B cell (primary cell): ENCODE data around the gene NRBP1. TPM values are rescaled to one million over a fixed set of nuclear protein-coding genes. Genes with fewer than 3 reads are reported as not detected.

Experiments used
- ATAC-seq: fragments of 200-7000 bp; cut with Tn5 transposase; one replicate; pipeline ENCODE4 v1.10.0; 2021; ENCODE audit warnings: low read depth, mild to moderate bottlenecking, moderate number of reproducible peaks, moderate library complexity
- CTCF ChIA-PET: fragments of 350-600 bp; sonication (Branson Sonifier 250); formaldehyde crosslinking; loops from one replicate; lab custom pipeline; 2021; ENCODE audit warnings: antibody characterized with exemption, inconsistent platforms; lab: Charles Lee
- POLR2A ChIA-PET: fragments of 350-600 bp; sonication (Branson Sonifier 250); formaldehyde crosslinking; loops from one replicate; lab custom pipeline; 2021; ENCODE audit warnings: antibody characterized with exemption; lab: Charles Lee
- DNase-seq: peaks from one replicate; pipeline ENCODE4 v3.0.0; 2013
- H2AFZ ChIP-seq: 2 replicates; pipeline ENCODE4 v1.6.1; 2012; ENCODE audit warnings: mild to moderate bottlenecking, low read depth, low read length; ENCODE audit not compliant: insufficient read depth, poor library complexity, severe bottlenecking
- H3K27ac ChIP-seq, 2 donors: 1 replicate in 1 of 2; 2 replicates in 1 of 2; pipeline ENCODE4 v1.5.1; 2012 to 2013; ENCODE audit warnings: low read length in 2 of 2, mild to moderate bottlenecking in 2 of 2, moderate library complexity in 1 of 2
- H3K27me3 ChIP-seq, 4 experiments: fragments of 200-600 bp in 1 of 4; sonication (generic) in 1 of 4; replicated peaks in 1 of 4; 1 replicate in 2 of 4; 2 replicates in 2 of 4; pipeline versions ENCODE4 v1.6.1 to v1.7.0; 2013 to 2016; ENCODE audit warnings: low read length in 3 of 4, mild to moderate bottlenecking in 2 of 4, mixed read lengths in 1 of 4, moderate library complexity in 1 of 4; ENCODE audit not compliant: insufficient read depth in 4 of 4, control insufficient read depth in 3 of 4; ENCODE audit errors: control extremely low read depth in 1 of 4
- H3K36me3 ChIP-seq, 2 experiments: replicated peaks in 1 of 2; 1 replicate in 1 of 2; 2 replicates in 1 of 2; pipeline versions ENCODE4 v1.6.1 to v1.7.1; 2013; ENCODE audit warnings: low read length in 1 of 2; ENCODE audit not compliant: insufficient read depth in 2 of 2, control insufficient read depth in 1 of 2; ENCODE audit errors: control extremely low read depth in 1 of 2, extremely low read depth in 1 of 2
- H3K4me1 ChIP-seq, 2 donors: fragments of 200-600 bp in 1 of 2; sonication (generic) in 1 of 2; 1 replicate in 1 of 2; 2 replicates in 1 of 2; pipeline versions ENCODE4 v1.5.1 to v1.6.1; 2013 to 2017; ENCODE audit warnings: low read length in 2 of 2; ENCODE audit not compliant: control insufficient read depth in 2 of 2, insufficient read depth in 2 of 2
- H3K4me2 ChIP-seq: replicated peaks from 2 replicates; pipeline ENCODE3; 2012; ENCODE audit warnings: mild to moderate bottlenecking, low read depth, low read length; ENCODE audit not compliant: poor library complexity, severe bottlenecking
- H3K4me3 ChIP-seq, 5 experiments: fragments of 200-600 bp in 1 of 5; sonication (generic) in 1 of 5; 1 replicate in 3 of 5; 2 replicates in 2 of 5; pipeline versions ENCODE4 v1.5.1 to v1.7.0; 2011 to 2016; ENCODE audit warnings: low read length in 4 of 5, mild to moderate bottlenecking in 4 of 5, low read depth in 2 of 5, control low read depth in 1 of 5, moderate library complexity in 1 of 5; ENCODE audit not compliant: insufficient read depth in 1 of 5; ENCODE audit errors: control extremely low read depth in 1 of 5, extremely low read depth in 1 of 5
- H3K79me2 ChIP-seq: fragments of 200-600 bp; sonication (generic); one replicate; pipeline ENCODE4 v1.6.0; 2016; ENCODE audit warnings: low read length; ENCODE audit not compliant: control insufficient read depth, insufficient read depth
- H3K9ac ChIP-seq: fragments of 200-600 bp; sonication (generic); 2 replicates; pipeline ENCODE4 v1.6.1; 2017; ENCODE audit warnings: mild to moderate bottlenecking, low read length, moderate library complexity
- H3K9me3 ChIP-seq, 3 donors: one replicate each; pipeline versions ENCODE4 v1.6.1 to v1.7.1; 2013; ENCODE audit warnings: low read length in 2 of 3; ENCODE audit not compliant: control insufficient read depth in 2 of 3, insufficient read depth in 1 of 3; ENCODE audit errors: control extremely low read depth in 1 of 3
- H4K20me1 ChIP-seq: 2 replicates; pipeline ENCODE4 v1.6.0; 2012; ENCODE audit warnings: mild to moderate bottlenecking, low read length; ENCODE audit not compliant: insufficient read depth, control insufficient read depth, poor library complexity, severe bottlenecking
- H3K27ac Mint-ChIP-seq: one replicate; pipeline ENCODE4 v1.8.0; 2021; ENCODE audit warnings: mixed read lengths
- H3K27me3 Mint-ChIP-seq: one replicate; pipeline ENCODE4 v1.8.0; 2021; ENCODE audit warnings: mixed read lengths
- H3K4me1 Mint-ChIP-seq: one replicate; pipeline ENCODE4 v1.8.0; 2021; ENCODE audit warnings: mixed read lengths
- H3K4me3 Mint-ChIP-seq: one replicate; pipeline ENCODE4 v1.8.0; 2021; ENCODE audit warnings: mixed read lengths
- H3K9me3 Mint-ChIP-seq: one replicate; pipeline ENCODE4 v1.8.0; 2022; ENCODE audit warnings: mixed read lengths; ENCODE audit not compliant: insufficient read depth
- EZH2 ChIP-seq: IDR thresholded peaks from 2 replicates; pipeline ENCODE4 v1.6.1; 2012; ENCODE audit warnings: borderline replicate concordance, low read depth, mild to moderate bottlenecking, moderate library complexity, low read length; ENCODE audit not compliant: insufficient read depth, poor library complexity, severe bottlenecking
- WGBS: methylation state at CpG from one replicate; pipeline ENCODE4 v1.1.5; 2013; ENCODE audit warnings: missing lambda C conversion rate; ENCODE audit not compliant: insufficient coverage; 5-methylcytosine and 5-hydroxymethylcytosine counted together
- intact Hi-C: fragments of 100-400 bp; cut with micrococcal nuclease; formaldehyde crosslinking; loops from one replicate; pipeline ENCODE4 v1.10.0; 2022
- polyA plus RNA-seq: library from polyadenylated mRNA; depleted of rRNA; stranded (reverse); fragments of >200 nt; gene quantifications from 2 replicates; pipeline ENCODE4 v1.2.3, GENCODE V29; 2012
- total RNA-seq, 2 donors: library from RNA; stranded (reverse); fragments of 120-200 nt in 1 of 2; gene quantifications; 1 replicate in 1 of 2; 2 replicates in 1 of 2; pipeline versions ENCODE4 v1.2.3 to v1.2.4, GENCODE V29; 2013 to 2022
- TF ChIP-seq, protein P1 (sequence below): fragments of 200-600 bp; IDR thresholded peaks from one replicate; pipeline ENCODE4 v1.8.0; 2022; ENCODE audit warnings: antibody characterized with exemption, mild to moderate bottlenecking

Gene NRBP1
- total and polyA plus RNA-seq, 2 donors (not counting 1 experiment from before 2014, with no cell fraction given): 69.2 to 115 TPM

DNA sequence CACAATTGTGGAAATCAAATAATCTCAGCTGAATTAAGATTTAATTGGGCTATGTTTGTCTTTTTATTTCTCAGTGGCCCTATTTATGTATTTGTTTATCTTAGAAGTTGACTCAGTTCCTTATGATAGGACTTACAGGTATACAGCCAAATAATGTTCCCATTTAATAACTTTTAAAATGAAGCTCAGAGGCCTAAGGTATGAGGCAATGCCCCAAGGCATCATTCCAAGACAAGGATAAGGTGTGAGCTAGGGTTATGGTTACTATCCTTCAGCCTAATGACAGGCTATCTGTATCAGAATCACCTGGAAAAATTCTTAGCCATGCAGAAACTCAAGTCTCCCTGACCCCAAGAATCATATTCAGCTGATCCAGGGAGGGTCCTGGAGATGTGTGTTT, 7.4 kb upstream of the NRBP1 start:
- Histone ChIP-seq H3K9ac (no peak overlapping the region), H3K36me3 (no peaks in the 10 kb centered on the region), H2AFZ (no peak overlapping the region), H4K20me1 (no peaks in the 10 kb centered on the region), H3K27ac (no peak overlapping the region), H3K4me1 (no peaks in the 10 kb centered on the region), H3K4me2 (no peak overlapping the region), H3K79me2 (no peaks in the 10 kb centered on the region), H3K4me3 (no peak overlapping the region), H3K9me3 (no peaks in the 10 kb centered on the region), H3K27me3 (no peaks in the 10 kb centered on the region)
- POLR2A ChIA-PET: interaction anchor here (0.6 kb wide), 1 partner anchor 294 kb away, joined by 4 read pairs; no protein-coding TSS in a partner anchor
- H3K27ac Mint-ChIP-seq: no peak overlapping the region
- H3K9me3 Mint-ChIP-seq: no peaks in the 10 kb centered on the region
- no peak overlapping the region for H3K4me3 Mint-ChIP-seq
- TF ChIP-seq EZH2: no peak
- TF ChIP-seq, protein P1, sequence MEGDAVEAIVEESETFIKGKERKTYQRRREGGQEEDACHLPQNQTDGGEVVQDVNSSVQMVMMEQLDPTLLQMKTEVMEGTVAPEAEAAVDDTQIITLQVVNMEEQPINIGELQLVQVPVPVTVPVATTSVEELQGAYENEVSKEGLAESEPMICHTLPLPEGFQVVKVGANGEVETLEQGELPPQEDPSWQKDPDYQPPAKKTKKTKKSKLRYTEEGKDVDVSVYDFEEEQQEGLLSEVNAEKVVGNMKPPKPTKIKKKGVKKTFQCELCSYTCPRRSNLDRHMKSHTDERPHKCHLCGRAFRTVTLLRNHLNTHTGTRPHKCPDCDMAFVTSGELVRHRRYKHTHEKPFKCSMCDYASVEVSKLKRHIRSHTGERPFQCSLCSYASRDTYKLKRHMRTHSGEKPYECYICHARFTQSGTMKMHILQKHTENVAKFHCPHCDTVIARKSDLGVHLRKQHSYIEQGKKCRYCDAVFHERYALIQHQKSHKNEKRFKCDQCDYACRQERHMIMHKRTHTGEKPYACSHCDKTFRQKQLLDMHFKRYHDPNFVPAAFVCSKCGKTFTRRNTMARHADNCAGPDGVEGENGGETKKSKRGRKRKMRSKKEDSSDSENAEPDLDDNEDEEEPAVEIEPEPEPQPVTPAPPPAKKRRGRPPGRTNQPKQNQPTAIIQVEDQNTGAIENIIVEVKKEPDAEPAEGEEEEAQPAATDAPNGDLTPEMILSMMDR: no peak
- H3K27me3 Mint-ChIP-seq: peaks cover 7% of the 10 kb centered on the region
- intact Hi-C loops: no loop called here
- CTCF ChIA-PET: no interaction called here
- H3K4me1 Mint-ChIP-seq: no peaks in the 10 kb centered on the region
- ATAC-seq (no peak), DNase-seq (no peak)

DNA sequence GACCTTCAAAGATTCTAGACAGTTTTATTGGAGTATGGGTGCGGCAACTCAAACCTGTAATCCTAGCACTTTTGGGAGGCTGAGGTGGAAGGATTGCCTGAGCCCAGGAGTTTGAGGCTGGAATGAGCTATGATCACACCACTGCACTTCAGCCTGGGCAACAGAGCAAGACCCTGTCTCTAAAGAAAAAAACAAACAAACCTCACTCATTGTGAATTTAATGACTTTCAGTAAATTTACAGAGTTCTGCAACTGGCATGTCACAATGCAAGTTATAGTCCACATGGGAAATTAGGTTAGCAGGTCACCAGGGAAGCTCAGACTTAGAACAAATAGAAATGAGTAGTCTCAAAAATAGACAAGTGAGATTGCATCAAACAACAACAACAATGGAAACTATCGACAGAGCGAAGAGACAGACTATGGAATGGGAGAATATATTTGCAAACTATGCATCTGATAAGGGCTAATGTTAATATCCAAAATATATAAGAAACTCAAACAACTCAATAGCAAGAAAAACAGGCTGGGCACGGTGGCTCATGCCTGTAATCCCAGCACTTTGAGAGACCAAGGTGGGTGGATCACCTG, 6.7 kb upstream of the NRBP1 start:
- CTCF ChIA-PET: no interaction called here
- H3K9ac ChIP-seq: no peak overlapping the region
- POLR2A ChIA-PET: no interaction called here
- H3K27me3 ChIP-seq: no peaks in the 10 kb centered on the region
- DNase-seq (no peak), ATAC-seq (no peak)
- no peaks in the 10 kb centered on the region for H3K9me3 ChIP-seq
- no peak overlapping the region for H2AFZ ChIP-seq
- H3K4me1 ChIP-seq: no peaks in the 10 kb centered on the region
- Mint-ChIP-seq H3K9me3 (no peaks in the 10 kb centered on the region), H3K4me3 (no peak overlapping the region), H3K4me1 (no peaks in the 10 kb centered on the region), H3K27ac (no peak overlapping the region), H3K27me3 (peaks cover 7% of the 10 kb centered on the region)
- H3K36me3 ChIP-seq: no peaks in the 10 kb centered on the region
- no CpG with 5 or more reads among the region's 4 CpGs for WGBS
- intact Hi-C loops: no loop called here
- H3K4me2 ChIP-seq: no peak overlapping the region
- no peak overlapping the region for H3K27ac ChIP-seq
- H4K20me1 ChIP-seq: no peaks in the 10 kb centered on the region
- H3K79me2 ChIP-seq: no peaks in the 10 kb centered on the region
- H3K4me3 ChIP-seq: no peak overlapping the region
- TF ChIP-seq EZH2: no peak
- TF ChIP-seq, protein P1: no peak
